ENCODE results near the gene FBXL14.

The FBXL14 gene, protein sequence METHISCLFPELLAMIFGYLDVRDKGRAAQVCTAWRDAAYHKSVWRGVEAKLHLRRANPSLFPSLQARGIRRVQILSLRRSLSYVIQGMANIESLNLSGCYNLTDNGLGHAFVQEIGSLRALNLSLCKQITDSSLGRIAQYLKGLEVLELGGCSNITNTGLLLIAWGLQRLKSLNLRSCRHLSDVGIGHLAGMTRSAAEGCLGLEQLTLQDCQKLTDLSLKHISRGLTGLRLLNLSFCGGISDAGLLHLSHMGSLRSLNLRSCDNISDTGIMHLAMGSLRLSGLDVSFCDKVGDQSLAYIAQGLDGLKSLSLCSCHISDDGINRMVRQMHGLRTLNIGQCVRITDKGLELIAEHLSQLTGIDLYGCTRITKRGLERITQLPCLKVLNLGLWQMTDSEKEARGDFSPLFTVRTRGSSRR

DNA sequence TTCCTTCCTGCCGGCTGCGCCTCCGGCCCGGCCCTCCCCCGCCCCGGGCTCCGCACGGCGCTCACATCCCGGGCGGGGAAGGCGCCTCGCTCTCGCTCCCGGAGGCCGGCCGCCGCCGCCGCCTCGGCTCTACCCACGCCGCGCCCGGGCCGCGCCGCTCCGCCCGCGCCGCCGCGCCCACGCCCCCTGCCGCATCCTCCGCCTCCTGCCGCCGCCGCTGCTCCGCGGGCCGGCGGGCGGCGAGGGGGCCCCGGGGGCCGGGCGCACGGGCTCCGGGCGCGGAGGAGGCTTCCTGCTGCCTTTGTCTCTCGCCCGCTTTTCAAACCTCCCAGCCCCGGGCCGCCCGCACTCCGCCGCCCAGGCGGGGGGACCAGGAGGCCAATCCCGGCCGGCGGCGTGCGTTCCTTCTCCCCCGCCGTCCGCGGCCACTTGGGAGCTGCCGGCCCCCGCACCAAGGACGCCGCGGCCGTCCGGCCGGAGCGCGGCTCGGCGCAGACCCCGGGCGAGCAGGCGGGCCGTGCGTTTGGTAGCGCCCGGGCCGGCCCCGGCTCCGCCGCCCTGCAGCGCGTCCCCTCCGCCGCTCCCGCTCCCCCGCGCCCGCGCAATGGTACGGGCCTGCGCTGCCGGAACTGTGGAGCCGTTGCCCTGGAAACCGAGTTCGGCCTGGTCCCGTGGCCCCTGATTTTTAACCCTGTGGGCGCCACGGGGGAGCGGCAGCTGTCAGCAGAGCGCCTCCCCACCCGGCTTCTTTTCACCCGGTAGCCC lies at the start of gene FBXL14:
Gene FBXL14, minus strand, starts transcription at position 321 of the 765 bp plus-strand sequence. CDS start 515 bp downstream, outside the sequence.
- DNase-seq, result peak; percentile 86

DNA sequence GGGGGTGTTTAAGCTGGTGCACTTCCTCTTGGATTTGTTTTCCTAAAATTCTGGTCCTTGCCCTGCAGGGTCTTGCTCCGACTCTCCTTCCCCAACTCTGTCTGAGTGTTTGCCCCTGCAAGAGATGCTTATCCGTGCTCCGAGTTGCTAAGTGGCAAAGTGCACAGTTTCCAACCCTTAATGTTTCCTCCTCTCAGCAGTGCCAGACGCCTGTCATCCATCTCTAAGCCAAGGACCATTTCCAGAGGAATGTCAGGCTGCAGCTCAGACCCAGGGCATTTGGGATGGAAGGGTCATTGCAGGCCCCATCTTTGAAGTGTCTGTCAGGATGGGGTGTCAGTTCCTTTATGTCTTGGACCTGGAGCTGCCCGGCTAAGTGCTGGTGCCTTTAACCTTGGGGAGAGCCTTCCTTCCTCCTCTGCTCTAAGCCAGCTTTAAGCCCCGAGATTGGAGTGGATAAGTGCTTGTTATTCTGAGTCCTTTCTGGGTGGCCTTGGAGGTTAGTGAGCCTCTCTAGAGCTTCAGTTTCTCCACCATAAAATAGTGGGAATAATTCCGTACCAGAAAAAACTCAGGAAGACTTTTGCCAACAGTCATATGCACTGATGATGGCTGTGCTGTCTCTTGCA lies 49.6 kb upstream of the FBXL14 start:
- no peak for DNase-seq

- no peak for DNase-seq
Measured at GRCh38 chr12:1643043-1643442, 48.7 kb upstream of the FBXL14 start.

- DNase-seq, result no peak
Measured at GRCh38 chr12:1642513-1642912, 48.1 kb upstream of the FBXL14 start.

GRCh38 chr12:1640328-1641234 lies 46.2 kb upstream of the FBXL14 start:
- no peak for DNase-seq

GRCh38 chr12:1639538-1639937 lies 45.2 kb upstream of the FBXL14 start:
- no peak for DNase-seq

- DNase-seq, result no peak
Measured at GRCh38 chr12:1638203-1638602, 43.8 kb upstream of the FBXL14 start.

DNA sequence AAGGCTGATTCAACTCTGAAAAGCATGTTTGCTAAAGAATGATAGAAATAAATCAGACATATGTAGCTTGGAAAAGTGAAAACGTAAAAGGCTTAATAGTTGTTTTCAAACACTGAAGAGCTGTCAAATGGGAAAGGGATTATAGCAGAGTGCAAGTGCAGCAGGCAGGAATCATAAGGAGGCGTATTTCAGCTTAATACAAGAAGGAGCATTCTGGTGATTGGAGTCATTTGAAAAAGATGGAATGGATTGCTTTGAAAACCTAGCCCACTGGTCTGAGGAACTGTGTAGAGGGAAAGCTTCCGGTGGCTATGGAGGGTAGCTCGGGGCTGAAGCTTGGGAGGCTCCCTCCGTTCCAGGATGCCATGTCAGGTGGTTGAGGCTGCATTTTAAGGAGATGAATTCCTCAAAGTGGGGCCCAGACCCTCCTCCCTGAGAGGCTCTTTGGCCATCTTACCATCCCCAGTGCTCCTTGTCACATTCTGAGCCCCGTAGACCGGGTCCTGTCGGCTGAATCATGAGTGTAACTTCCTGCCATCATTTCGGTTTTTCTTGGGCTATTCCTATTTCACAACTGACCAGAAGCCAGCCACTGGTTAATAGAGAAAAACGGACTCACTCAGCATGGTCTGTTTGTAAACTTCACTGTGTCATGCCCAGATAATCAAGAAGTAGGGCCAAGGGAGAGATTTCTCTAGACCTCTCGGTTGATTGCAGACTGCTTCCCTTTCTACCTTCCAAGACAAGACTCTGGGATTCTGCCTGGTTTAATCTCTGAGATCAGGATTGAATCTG lies 41.1 kb upstream of the FBXL14 start:
- DNase-seq, result no peak

DNA sequence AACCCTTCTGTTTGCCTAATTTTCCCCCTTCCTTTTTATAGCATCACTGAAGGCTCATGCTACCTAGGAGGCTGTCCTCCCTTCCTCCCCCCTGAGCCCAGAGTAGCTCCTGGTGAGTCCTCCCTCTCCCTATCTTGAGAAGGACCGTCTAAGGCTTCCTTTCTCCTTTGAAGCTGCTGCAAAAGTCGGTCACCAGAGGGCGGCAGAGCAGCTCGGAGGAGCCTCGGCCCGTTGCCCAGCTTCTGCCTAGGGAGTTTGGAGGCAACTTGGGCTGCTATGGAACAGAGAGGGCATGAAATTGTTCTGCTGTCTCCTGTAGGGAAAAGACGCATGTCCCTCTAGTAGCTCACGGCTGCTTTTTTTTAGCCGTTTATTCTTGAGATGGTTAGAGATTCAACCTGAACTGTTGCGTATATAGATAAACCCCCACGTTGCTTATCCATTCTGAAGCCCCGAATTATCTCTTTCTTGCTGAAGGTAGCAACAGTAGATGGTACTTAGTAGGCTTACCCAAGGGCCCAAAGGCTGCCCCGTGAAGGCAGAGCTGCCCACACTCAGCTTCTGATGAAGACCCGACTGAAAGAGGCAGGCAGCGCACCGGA lies 40.3 kb upstream of the FBXL14 start:
- peak; percentile 54 for DNase-seq

DNA sequence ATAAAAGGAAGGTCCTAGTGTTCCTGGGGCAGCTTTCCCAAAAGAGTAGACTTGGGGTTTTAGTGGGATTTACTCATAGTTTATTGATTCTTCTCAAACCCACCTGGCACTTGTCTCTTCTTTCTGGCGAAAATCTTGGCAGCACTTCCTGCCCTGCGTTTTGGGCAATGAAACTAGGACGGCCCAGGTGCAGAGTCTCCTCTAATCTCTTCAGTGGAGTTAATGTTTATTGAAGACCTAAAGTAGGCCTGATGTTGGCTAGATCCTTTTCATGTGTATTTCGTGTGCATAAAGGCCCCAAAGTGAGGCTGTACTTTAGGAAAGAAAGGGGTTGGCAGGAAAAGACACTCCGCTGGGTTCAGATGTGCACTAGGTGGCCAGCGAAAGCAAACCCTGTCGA lies 39.8 kb upstream of the FBXL14 start:
- DNase-seq, result no peak

DNA sequence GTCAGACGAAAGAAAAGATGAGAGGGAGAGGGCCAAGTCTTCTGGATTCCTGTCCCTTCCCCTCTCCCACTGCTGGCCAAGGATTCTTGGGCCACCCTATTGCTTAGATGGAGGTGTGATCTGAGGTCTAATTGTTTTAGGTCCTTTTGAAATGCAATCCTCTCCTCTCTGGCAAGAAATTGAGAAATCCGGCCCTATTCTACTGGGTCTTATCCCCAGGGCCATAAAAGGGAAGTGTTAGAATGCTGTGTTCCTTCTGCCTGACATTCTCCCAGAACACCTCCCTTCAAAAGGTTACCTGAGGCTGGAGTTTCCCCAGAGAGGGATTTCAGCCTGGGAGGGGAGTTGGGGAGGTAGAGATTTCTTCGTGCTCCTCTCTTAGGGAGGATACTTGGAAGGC lies 39.1 kb upstream of the FBXL14 start:
- DNase-seq, result no peak

DNA sequence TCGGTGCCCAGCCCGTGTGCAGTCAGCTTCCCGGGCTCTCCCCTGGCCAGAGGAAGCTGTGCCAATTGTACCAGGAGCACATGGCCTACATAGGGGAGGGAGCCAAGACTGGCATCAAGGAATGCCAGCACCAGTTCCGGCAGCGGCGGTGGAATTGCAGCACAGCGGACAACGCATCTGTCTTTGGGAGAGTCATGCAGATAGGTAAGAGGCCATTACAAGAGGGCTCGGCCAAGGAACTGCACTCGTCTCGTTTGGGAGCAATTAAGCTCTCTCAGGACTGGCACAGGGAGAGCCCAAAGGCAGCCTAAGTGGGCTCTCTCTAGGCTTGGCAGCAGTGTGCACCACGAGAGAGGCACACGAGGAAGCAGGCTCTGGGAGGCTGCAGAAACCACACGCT lies 38.3 kb upstream of the FBXL14 start:
- no peak for DNase-seq

DNA sequence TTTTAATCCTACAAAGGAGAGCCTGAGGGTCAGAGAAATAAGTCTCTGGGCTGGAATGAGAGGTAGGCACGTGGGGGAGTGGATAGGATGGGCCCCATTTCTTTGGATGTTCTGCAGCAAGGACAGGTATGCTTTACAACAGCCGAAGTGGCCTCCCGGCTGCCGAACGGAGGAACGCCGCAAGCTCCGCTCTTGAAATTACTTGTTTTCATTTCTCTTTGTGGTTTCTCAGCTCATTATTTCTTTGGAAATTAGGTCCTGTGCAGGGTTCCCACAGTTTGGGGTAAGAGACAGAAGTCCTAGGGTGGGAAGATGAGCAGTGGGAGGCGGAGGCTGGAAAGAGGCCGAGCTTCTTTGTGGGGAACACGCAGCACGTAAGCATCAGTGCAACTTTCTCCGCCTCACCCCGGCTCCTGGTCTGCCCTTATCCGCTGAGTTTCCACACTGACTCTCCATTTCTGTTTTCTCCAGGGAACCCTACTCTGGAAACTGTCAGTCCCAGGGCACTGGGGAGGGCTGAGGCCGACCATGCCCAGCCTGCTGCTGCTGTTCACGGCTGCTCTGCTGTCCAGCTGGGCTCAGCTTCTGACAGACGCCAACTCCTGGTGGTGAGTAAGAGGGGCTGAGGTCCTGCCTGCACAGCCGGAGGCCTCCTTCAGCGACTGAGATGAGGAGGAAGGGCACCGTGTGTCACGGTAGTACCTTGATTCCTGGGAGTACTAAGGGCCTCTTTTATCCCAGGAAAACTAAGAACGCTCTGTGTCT lies 36.6 kb upstream of the FBXL14 start:
- no peak for DNase-seq

DNA sequence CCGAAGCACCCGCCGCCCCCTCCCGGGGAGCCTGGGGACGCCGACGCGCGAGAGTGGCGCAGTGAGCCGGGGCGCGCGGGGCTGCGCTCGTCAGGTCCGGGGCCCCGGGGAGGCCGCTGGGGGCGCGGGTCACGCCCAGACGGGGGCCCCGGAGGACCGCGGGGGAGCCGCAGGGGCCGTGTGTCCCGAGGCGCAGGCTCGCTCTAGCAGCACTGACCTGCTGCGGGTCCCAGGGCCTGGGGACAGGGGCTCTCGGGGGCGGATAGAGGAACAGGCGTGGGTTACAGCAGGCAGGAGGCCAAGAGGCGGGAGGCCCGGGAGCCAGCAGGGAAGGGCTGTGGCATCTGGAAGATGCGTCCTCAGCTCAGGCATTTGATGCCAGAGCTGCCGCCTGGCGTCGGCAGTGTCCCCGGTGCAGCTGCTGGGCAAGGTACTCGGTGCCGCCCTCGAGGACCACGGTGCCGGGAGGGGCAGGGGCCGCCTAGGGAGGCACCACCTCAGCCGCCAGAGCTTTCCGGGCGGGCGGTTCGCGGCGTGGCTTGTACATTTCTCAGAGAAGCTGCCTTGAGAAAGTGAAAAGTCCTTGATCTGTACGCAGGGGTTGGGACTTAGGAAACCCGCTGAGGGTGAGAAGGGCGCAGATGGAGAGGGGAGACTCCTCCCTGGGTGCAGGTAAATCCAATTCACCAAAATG lies 35.9 kb upstream of the FBXL14 start:
- no peak for DNase-seq

GRCh38 chr12:1629338-1630132 lies 35.2 kb upstream of the FBXL14 start:
- no peak for DNase-seq

DNA sequence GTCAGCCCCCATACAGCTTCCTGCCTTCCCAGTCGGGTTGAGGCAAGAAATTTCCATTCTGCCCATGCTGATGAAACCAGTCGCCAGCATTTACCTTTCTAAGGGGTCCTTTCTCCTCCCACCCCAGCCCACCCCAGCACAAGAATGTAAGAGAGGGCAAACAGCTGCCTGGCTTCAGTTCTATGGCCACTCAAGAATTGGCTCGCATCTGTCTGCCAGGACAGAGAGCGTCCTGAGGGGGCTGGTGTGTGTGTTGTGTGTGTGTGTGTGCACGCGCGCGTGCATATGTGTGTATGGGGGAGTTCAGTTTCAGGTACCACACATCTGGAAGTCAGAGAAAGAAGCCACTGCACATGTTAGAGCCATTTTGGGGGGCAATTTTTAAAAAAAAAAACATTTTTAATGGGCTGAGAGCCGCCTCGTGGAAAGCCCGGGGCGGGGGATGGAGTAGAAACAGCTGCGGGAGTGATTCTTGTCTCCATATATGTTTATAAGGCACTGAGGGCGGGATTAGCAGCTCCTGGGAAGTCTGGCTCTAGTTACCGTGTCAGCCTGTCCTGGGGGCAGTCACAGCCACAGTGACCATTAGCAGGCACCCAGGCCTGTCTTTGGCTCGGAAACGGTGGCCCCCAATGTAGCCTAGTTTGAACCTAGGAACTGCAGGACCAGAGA lies 34.4 kb upstream of the FBXL14 start, which contains the start of gene WNT5B:
Gene WNT5B, plus strand, starts transcription at position 566 of the 672 bp plus-strand sequence. CDS start 2,124 bp downstream, outside the sequence.
- no peak for DNase-seq

DNA sequence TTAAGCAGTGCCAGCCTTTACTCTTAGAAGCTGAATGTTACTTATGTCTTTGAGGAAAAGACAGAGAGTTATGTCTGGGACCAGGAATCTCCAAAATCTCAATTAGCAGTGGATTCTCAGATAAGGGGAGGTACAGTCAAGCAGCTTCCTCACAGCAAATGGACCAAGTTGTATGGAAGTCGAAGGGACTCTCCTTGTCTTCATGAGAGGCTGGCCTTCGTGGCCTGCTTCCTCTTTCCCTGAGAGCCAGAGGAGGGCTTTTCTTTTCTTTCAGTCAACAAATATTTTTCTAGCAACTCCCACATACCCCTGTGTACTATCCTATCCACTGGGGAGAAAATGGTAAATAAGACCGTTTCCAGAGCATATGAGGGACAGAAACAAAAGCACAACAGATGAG lies 28.0 kb upstream of the FBXL14 start:
- DNase-seq, result no peak

DNA sequence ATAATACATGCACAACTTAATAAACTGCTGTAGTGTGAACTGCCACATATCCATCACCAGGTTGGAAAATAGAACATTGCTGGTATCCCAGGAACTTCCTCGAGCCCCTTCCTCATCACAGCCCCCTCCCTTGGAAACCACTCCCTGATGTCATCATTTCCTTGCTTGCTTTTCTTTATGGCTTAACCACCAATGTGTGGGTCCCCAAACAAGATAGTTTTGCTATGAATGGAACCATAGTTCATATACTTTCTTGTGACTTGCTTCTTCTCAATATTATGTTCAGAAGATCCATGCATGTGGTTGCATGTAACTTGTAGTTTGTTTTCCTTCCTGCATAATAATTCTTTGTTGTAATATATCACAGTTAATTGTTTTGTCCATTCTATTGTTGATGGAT lies 25.7 kb upstream of the FBXL14 start:
- DNase-seq, result no peak
